PC-9 (cell line): ENCODE measurements around the gene SUN1. TPM values are rescaled to one million over a fixed set of nuclear protein-coding genes. Genes with fewer than 3 reads are reported as not detected.

Experiments
- BruUV-seq: library from RNA; stranded (reverse); fragments of 400-500 nt; replicated peaks from 2 replicates; lab custom pipeline; 2021; lab: Mats Ljungman, UMichigan
- CTCF ChIA-PET: fragments of 300-600 bp; sonication (Branson Sonifier 250); formaldehyde crosslinking; loops from one replicate; lab custom pipeline; 2022; ENCODE audit warnings: antibody characterized with exemption; lab: Charles Lee
- POLR2A ChIA-PET: fragments of 300-600 bp; sonication (Branson Sonifier 250); formaldehyde crosslinking; loops from one replicate; lab custom pipeline; 2022; ENCODE audit warnings: antibody characterized with exemption; ENCODE audit not compliant: unreplicated experiment; lab: Charles Lee
- DNase-seq, 2 experiments: peaks; one replicate each; pipeline versions ENCODE4 v3.0.0 to v3.0.0-alpha.2; 2015 to 2022; ENCODE audit warnings: mixed read lengths in 1 of 2
- H2AFZ ChIP-seq: fragments of 200-600 bp; sonication (generic); 2 replicates; pipeline ENCODE4 v1.8.1; 2017; ENCODE audit warnings: antibody characterized with exemption
- H3F3A ChIP-seq: fragments of 200-600 bp; sonication (generic); 2 replicates; pipeline ENCODE4 v1.8.1; 2017; ENCODE audit warnings: antibody characterized with exemption, mild to moderate bottlenecking, low read depth; ENCODE audit not compliant: insufficient read depth
- H3K27ac ChIP-seq: fragments of 200-600 bp; sonication (generic); 2 replicates; pipeline ENCODE4 v1.6.1; 2016; ENCODE audit warnings: mixed run types
- H3K27me3 ChIP-seq: fragments of 200-600 bp; sonication (generic); 2 replicates; pipeline ENCODE4 v1.6.1; 2016; ENCODE audit warnings: low read depth, mixed run types; ENCODE audit not compliant: insufficient read depth
- H3K36me3 ChIP-seq: fragments of 200-600 bp; sonication (generic); 2 replicates; pipeline ENCODE4 v1.6.1; 2016; ENCODE audit warnings: low read depth, mixed run types
- H3K4me1 ChIP-seq: fragments of 200-600 bp; sonication (generic); replicated peaks from 2 replicates; pipeline ENCODE4 v1.6.1; 2016; ENCODE audit warnings: mixed run types; ENCODE audit not compliant: insufficient read depth
- H3K4me2 ChIP-seq: fragments of 200-600 bp; sonication (generic); 2 replicates; pipeline ENCODE4 v1.6.1; 2017; ENCODE audit warnings: mixed run types
- H3K4me3 ChIP-seq: fragments of 200-600 bp; sonication (generic); 2 replicates; pipeline ENCODE4 v1.6.1; 2016; ENCODE audit warnings: mixed run types
- H3K79me2 ChIP-seq: fragments of 200-600 bp; sonication (generic); 2 replicates; pipeline ENCODE4 v1.6.1; 2017; ENCODE audit warnings: low read depth, mixed run types
- H3K9me2 ChIP-seq: fragments of 200-600 bp; sonication (generic); 2 replicates; pipeline ENCODE4 v1.8.1; 2017; ENCODE audit warnings: mild to moderate bottlenecking; ENCODE audit not compliant: insufficient read depth
- H3K9me3 ChIP-seq: fragments of 200-600 bp; sonication (generic); 2 replicates; pipeline ENCODE4 v1.8.1; 2016; ENCODE audit warnings: low read depth; ENCODE audit not compliant: insufficient read depth
- H4K20me1 ChIP-seq: fragments of 200-600 bp; sonication (generic); 2 replicates; pipeline ENCODE4 v1.8.1; 2017; ENCODE audit not compliant: insufficient read depth
- CTCF ChIP-seq: fragments of 200-600 bp; sonication (generic); conservative IDR thresholded peaks from 2 replicates; pipeline ENCODE4 v1.6.1; 2017; ENCODE audit warnings: mixed run types, antibody characterized with exemption, mild to moderate bottlenecking, moderate library complexity
- EZH2 ChIP-seq: fragments of 200-600 bp; sonication (generic); IDR thresholded peaks from 2 replicates; pipeline ENCODE4 v1.8.0; 2017; ENCODE audit warnings: antibody characterized with exemption, low read depth
- intact Hi-C: fragments of 100-400 bp; cut with micrococcal nuclease; formaldehyde crosslinking; loops from one replicate; pipeline ENCODE4 v1.10.0; 2022; ENCODE audit not compliant: unreplicated experiment
- total RNA-seq: library from RNA; stranded (reverse); gene quantifications from 2 replicates; pipeline ENCODE4 v1.2.3, GENCODE V29; 2021

The SUN1 gene
- total RNA-seq, 1 experiment from 2014 or later, result 245 TPM

GRCh38 chr7:805261-805660 lies 27.0 kb upstream of the SUN1 start:
- Histone ChIP-seq H3K27ac (no peak overlapping the region), H3K36me3 (no peaks in the 10 kb centered on the region), H2AFZ (no peak overlapping the region), H3K9me2 (no peaks in the 10 kb centered on the region), H3K4me3 (no peak overlapping the region), H3K4me1 (peaks cover 4% of the 10 kb centered on the region; the same call in 1 of the 2 replicates), H3K27me3 (no peaks in the 10 kb centered on the region), H3K9me3 (no peaks in the 10 kb centered on the region), H3K4me2 (no peak overlapping the region), H3K79me2 (no peaks in the 10 kb centered on the region), H3F3A (peaks cover 13% of the 10 kb centered on the region; the same call in 1 of the 2 replicates), H4K20me1 (no peaks in the 10 kb centered on the region)
- CTCF ChIA-PET, result no interaction called here
- intact Hi-C loops, result no loop called here
- BruUV-seq, result no TSS peak
- no peak for DNase-seq
- TF ChIP-seq EZH2 (no peak), CTCF (no peak)
- POLR2A ChIA-PET, result no interaction called here

GRCh38 chr7:815284-816216 lies 16.7 kb upstream of the SUN1 start:
- TSS peak; percentile 17 for BruUV-seq
- H2AFZ ChIP-seq, result peak overlapping the region; percentile 46; the same call in 1 of the 2 replicates
- POLR2A ChIA-PET, result interaction anchor here (0.6 to 2.4 kb wide), 4 partner anchors 9 to 84 kb away, joined by 5 to 48 read pairs (median 8); partner anchors contain the start of gene SUN1

More at GRCh38 chr7:815284-816216, 16.7 kb upstream of the SUN1 start:
- DNase-seq, result peak; percentile 65 to 83
- H3K27ac ChIP-seq, result peak overlapping the region; percentile 92
- H4K20me1 ChIP-seq, result peaks cover 14% of the 10 kb centered on the region; the same call in 1 of the 2 replicates
- no peak for TF ChIP-seq EZH2
- no peak for TF ChIP-seq CTCF
- peak overlapping the region; percentile 80 for H3K4me2 ChIP-seq
- intact Hi-C loops, result no loop called here
- H3K27me3 ChIP-seq, result no peaks in the 10 kb centered on the region
- peak overlapping the region; percentile 64 for H3K4me3 ChIP-seq
- peaks cover 47% of the 10 kb centered on the region for H3K79me2 ChIP-seq
- H3K4me1 ChIP-seq, result peaks cover 44% of the 10 kb centered on the region
- CTCF ChIA-PET, result interaction anchor here (0.6 to 0.7 kb wide), 3 partner anchors 11 to 212 kb away, joined by 3 to 19 read pairs (median 5); no protein-coding TSS in a partner anchor
- H3K9me2 ChIP-seq, result no peaks in the 10 kb centered on the region
- peaks cover 51% of the 10 kb centered on the region for H3F3A ChIP-seq
- H3K36me3 ChIP-seq, result no peaks in the 10 kb centered on the region
- no peaks in the 10 kb centered on the region for H3K9me3 ChIP-seq
